NCI-H69 (cell line): ENCODE results near the gene CPEB1.

Experiments
- DNase-seq: peaks from one replicate; lab custom pipeline; 2025; lab: John Stamatoyannopoulos, UW

The CPEB1 gene

GRCh38 chr15:82595203-82595602, 52.0 kb downstream of the CPEB1 start:
- no peak for DNase-seq

- DNase-seq: no peak
Observed at GRCh38 chr15:82587805-82588204, 59.4 kb downstream of the CPEB1 start.

- DNase-seq: no peak
Observed at GRCh38 chr15:82585072-82585471, 62.1 kb downstream of the CPEB1 start.

GRCh38 chr15:82580713-82581112, 66.5 kb downstream of the CPEB1 start:
- DNase-seq: no peak

GRCh38 chr15:82575335-82575734, 71.8 kb downstream of the CPEB1 start:
- DNase-seq: no peak

- DNase-seq: no peak
Observed at GRCh38 chr15:82572986-82573385, 74.2 kb downstream of the CPEB1 start.

- DNase-seq: peak; percentile 3
Observed at GRCh38 chr15:82572311-82572710, 74.9 kb downstream of the CPEB1 start.

- DNase-seq: peak; percentile 51
Observed at GRCh38 chr15:82571722-82572222, 75.4 kb downstream of the CPEB1 start.

GRCh38 chr15:82570721-82571508, 76.2 kb downstream of the CPEB1 start:
- no peak for DNase-seq

GRCh38 chr15:82569834-82570233, 77.3 kb downstream of the CPEB1 start:
- DNase-seq: no peak

- no peak for DNase-seq
Observed at GRCh38 chr15:82568986-82569385, 78.2 kb downstream of the CPEB1 start.

GRCh38 chr15:82567661-82568060, 79.5 kb downstream of the CPEB1 start:
- DNase-seq: no peak

- DNase-seq: no peak
Observed at GRCh38 chr15:82566690-82567089, 80.5 kb downstream of the CPEB1 start.

GRCh38 chr15:82558502-82558901, 88.7 kb downstream of the CPEB1 start:
- DNase-seq: no peak

- no peak for DNase-seq
Observed at GRCh38 chr15:82556315-82557035, 90.7 kb downstream of the CPEB1 start.

- no peak for DNase-seq
Observed at GRCh38 chr15:82554849-82555248, 92.3 kb downstream of the CPEB1 start.

- DNase-seq: no peak
Observed at GRCh38 chr15:82554351-82554750, 92.8 kb downstream of the CPEB1 start.

GRCh38 chr15:82553846-82554245, 93.3 kb downstream of the CPEB1 start:
- no peak for DNase-seq

GRCh38 chr15:82552861-82553260, 94.3 kb downstream of the CPEB1 start:
- DNase-seq: no peak

- no peak for DNase-seq
Observed at GRCh38 chr15:82551646-82552247, 95.4 kb downstream of the CPEB1 start.

- DNase-seq: no peak
Observed at GRCh38 chr15:82549199-82549665, 97.9 kb downstream of the CPEB1 start.

GRCh38 chr15:82548700-82549099, 98.5 kb downstream of the CPEB1 start:
- DNase-seq: no peak

- no peak for DNase-seq
Observed at GRCh38 chr15:82545478-82545877, 101.7 kb downstream of the CPEB1 start.
